Duodenal mucosa (tissue), 2 donors: ENCODE data around the gene WDR86.
A peak's percentile ranks its signal among the peaks of the same experiment; 100 is the strongest.

Experiments
- H3K27ac ChIP-seq: one replicate; pipeline ENCODE4 v1.7.0; 2013; ENCODE audit warnings: low read depth, low read length
- H3K27me3 ChIP-seq, 2 donors: one replicate each; pipeline ENCODE4 v1.7.0; 2013; ENCODE audit warnings: low read length in 2 of 2, control low read depth in 1 of 2; ENCODE audit not compliant: insufficient read depth in 2 of 2, control insufficient read depth in 1 of 2
- H3K36me3 ChIP-seq, 2 donors: one replicate each; pipeline ENCODE4 v1.7.0; 2013; ENCODE audit warnings: low read length in 2 of 2, control low read depth in 1 of 2; ENCODE audit not compliant: insufficient read depth in 2 of 2, control insufficient read depth in 1 of 2
- H3K4me1 ChIP-seq, 2 donors: one replicate each; pipeline ENCODE4 v1.7.0; 2013; ENCODE audit warnings: low read length in 2 of 2, control low read depth in 1 of 2; ENCODE audit not compliant: insufficient read depth in 2 of 2, control insufficient read depth in 1 of 2
- H3K4me3 ChIP-seq, 2 donors: one replicate each; pipeline ENCODE4 v1.7.0; 2013; ENCODE audit warnings: low read length in 2 of 2, low read depth in 1 of 2
- H3K9ac ChIP-seq, 2 donors: one replicate each; pipeline ENCODE4 v1.7.0; 2013; ENCODE audit warnings: low read length in 2 of 2, low read depth in 1 of 2
- H3K9me3 ChIP-seq, 2 donors: one replicate each; pipeline ENCODE4 v1.7.0; 2013; ENCODE audit warnings: low read length in 2 of 2, control low read depth in 1 of 2; ENCODE audit not compliant: control insufficient read depth in 1 of 2

The WDR86 gene

GRCh38 chr7:151385626-151386300 lies 24.1 kb downstream of the WDR86 start:
- H3K9me3 ChIP-seq = no peaks in the 10 kb centered on the region
- H3K9ac ChIP-seq = no peak overlapping the region
- H3K27ac ChIP-seq = no peak overlapping the region
- peaks cover 6 to 9% of the 10 kb centered on the region in 2 donors for H3K4me1 ChIP-seq
- no peak overlapping the region for H3K4me3 ChIP-seq
- peaks cover 13 to 14% of the 10 kb centered on the region in 2 donors for H3K27me3 ChIP-seq
- H3K36me3 ChIP-seq = no peaks in the 10 kb centered on the region

GRCh38 chr7:151384776-151385625 lies 24.8 kb downstream of the WDR86 start:
- H3K27ac ChIP-seq = no peak overlapping the region

GRCh38 chr7:151384352-151384697 lies 25.5 kb downstream of the WDR86 start:
- Histone ChIP-seq H3K27ac (no peak overlapping the region), H3K36me3 (no peaks in the 10 kb centered on the region), H3K9ac (no peak overlapping the region), H3K27me3 (peaks cover 13 to 14% of the 10 kb centered on the region in 2 donors), H3K4me3 (no peak overlapping the region), H3K9me3 (no peaks in the 10 kb centered on the region), H3K4me1 (peaks cover 6 to 9% of the 10 kb centered on the region in 2 donors)

More at GRCh38 chr7:151384776-151385625, 24.8 kb downstream of the WDR86 start:
- Histone ChIP-seq H3K9ac (no peak overlapping the region), H3K36me3 (no peaks in the 10 kb centered on the region), H3K4me1 (peaks cover 6 to 9% of the 10 kb centered on the region in 2 donors), H3K27me3 (peaks cover 13 to 14% of the 10 kb centered on the region in 2 donors), H3K4me3 (no peak overlapping the region), H3K9me3 (no peaks in the 10 kb centered on the region)

GRCh38 chr7:151383638-151384351 lies 26.0 kb downstream of the WDR86 start:
- Histone ChIP-seq H3K27ac (no peak overlapping the region), H3K27me3 (peaks cover 13 to 14% of the 10 kb centered on the region in 2 donors), H3K4me3 (no peak overlapping the region), H3K9ac (no peak overlapping the region), H3K36me3 (peaks cover 0 to under 1% of the 10 kb centered on the region in 2 donors), H3K9me3 (no peaks in the 10 kb centered on the region), H3K4me1 (peaks cover 6 to 9% of the 10 kb centered on the region in 2 donors)

GRCh38 chr7:151382079-151382885 lies 27.6 kb downstream of the WDR86 start:
- Histone ChIP-seq H3K9me3 (no peaks in the 10 kb centered on the region), H3K27ac (no peak overlapping the region), H3K4me1 (peaks cover 6 to 9% of the 10 kb centered on the region in 2 donors), H3K27me3 (peaks cover 13 to 14% of the 10 kb centered on the region in 2 donors), H3K4me3 (peak overlapping the region; percentile 22 to 48), H3K9ac (no peak overlapping the region), H3K36me3 (peaks cover 4 to 13% of the 10 kb centered on the region in 2 donors)

GRCh38 chr7:151381348-151382078 lies 28.3 kb downstream of the WDR86 start:
- Histone ChIP-seq H3K4me3 (peak overlapping the region; percentile 22 to 48), H3K4me1 (peaks cover 6 to 9% of the 10 kb centered on the region in 2 donors), H3K9me3 (no peaks in the 10 kb centered on the region), H3K27ac (no peak overlapping the region), H3K27me3 (peaks cover 13 to 14% of the 10 kb centered on the region in 2 donors), H3K36me3 (peaks cover 11 to 21% of the 10 kb centered on the region in 2 donors), H3K9ac (no peak overlapping the region)

- H3K4me3 ChIP-seq = peak overlapping the region in 1 of 2 donors; percentile 5
- H3K9me3 ChIP-seq = no peaks in the 10 kb centered on the region
- H3K4me1 ChIP-seq = peaks cover 6 to 9% of the 10 kb centered on the region in 2 donors
- no peak overlapping the region for H3K27ac ChIP-seq
- no peak overlapping the region for H3K9ac ChIP-seq
- H3K27me3 ChIP-seq = peaks cover 13 to 14% of the 10 kb centered on the region in 2 donors
- peaks cover 16 to 26% of the 10 kb centered on the region in 2 donors for H3K36me3 ChIP-seq
These were observed 28.8 kb downstream of the WDR86 start for GRCh38 chr7:151381098-151381347.

- peaks cover 6 to 9% of the 10 kb centered on the region in 2 donors for H3K4me1 ChIP-seq
- no peak overlapping the region for H3K9ac ChIP-seq
- H3K36me3 ChIP-seq = peaks cover 22 to 31% of the 10 kb centered on the region in 2 donors
- no peak overlapping the region for H3K4me3 ChIP-seq
- peaks cover 13 to 14% of the 10 kb centered on the region in 2 donors for H3K27me3 ChIP-seq
- H3K9me3 ChIP-seq = no peaks in the 10 kb centered on the region
- no peak overlapping the region for H3K27ac ChIP-seq
These were observed 29.4 kb downstream of the WDR86 start for GRCh38 chr7:151380199-151381097.
